ENCODE results near the gene RAP1A.
"Not testable (repeated sequence)": the region's sequence is repeated elsewhere in the genome, so short reads cannot be mapped to it uniquely, and the experiment has no call there.

RAP1A gene

DNA sequence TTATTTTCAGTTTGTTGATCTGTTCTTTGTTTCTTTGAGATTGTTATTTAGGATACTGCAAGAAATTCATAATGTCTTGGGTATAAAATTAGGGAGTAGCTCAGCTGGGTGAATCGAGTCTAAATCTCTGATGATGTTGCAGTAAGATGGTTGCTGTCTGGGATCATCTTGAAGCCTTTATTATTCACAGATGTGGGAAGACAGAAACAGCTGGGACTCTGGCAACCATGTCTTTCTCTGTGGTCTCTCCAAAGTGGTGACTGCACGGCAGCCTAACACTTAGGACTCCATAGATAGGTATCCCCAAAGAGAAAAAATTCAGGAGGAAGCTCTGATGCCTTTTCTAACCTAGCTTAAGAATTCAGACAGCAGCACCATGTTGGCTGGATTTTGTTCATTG is 52.7 kb downstream of the RAP1A start:
- DNase-seq = no peak

DNA sequence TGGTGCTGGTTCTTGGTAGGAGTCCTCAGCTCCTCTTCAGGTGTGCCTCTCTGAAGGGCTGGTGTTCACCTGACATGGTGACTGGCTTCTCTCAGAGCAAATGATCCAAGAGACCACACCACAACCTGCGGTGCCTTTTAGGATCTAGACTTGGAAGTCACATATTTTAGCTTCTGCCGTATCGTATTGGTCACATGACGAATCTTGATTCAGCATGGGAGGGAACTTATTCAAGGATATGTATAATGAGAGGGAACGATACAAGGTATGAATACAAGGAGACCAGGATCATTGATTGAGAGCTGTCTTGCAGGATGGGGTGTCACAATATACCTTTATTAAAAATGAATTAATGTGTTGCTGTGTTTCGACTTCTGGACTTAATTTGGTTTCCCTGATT is 58.0 kb downstream of the RAP1A start:
- DNase-seq = no peak

DNA sequence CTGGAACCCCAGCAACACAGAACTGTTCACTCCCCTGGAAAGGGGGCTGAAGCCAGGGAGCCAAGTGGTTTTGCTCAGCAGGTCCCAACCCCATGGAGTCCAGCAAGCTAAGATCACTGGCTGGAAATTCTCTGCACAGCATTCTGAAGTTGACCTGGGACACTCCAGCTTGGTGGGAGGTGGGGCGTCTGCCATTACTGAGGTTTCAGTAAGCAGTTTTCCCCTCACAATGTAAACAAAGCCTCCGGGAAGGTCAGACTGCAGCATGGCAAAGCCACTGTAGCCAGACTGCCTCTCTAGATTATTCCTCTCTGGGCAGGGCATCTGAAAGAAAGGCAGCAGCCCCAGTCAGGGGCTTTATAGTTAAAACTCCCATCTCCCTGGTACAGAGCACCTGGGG is 60.0 kb downstream of the RAP1A start:
- no peak for DNase-seq

DNA sequence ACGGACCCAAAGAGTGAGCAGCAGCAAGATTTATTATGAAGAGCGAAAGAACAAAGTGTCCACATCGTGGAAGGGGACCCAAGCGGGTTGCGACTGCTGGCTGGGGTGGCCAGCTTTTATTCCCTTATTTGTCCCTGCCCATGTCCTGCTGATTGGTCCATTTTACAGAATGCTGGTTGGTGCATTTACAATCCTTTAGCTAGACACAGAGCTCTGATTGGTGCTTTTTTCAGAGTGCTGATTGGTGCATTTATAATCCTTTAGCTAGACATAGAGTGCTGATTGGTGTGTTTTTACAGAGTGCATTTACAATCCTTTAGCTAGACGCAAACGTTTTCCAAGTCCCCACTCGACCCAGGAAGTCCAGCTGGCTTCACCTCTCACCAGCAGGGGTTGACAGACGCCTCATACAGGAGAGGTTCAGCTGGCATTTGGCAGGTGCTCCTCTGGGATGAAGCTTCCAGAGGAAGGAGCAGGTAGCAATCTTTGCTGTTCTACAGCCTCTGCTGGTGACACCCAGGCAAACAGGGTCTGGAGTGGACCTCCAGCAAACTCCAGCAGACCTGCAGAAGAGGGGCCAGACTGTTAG is 60.7 kb downstream of the RAP1A start:
- not testable (repeated sequence) for DNase-seq

DNA sequence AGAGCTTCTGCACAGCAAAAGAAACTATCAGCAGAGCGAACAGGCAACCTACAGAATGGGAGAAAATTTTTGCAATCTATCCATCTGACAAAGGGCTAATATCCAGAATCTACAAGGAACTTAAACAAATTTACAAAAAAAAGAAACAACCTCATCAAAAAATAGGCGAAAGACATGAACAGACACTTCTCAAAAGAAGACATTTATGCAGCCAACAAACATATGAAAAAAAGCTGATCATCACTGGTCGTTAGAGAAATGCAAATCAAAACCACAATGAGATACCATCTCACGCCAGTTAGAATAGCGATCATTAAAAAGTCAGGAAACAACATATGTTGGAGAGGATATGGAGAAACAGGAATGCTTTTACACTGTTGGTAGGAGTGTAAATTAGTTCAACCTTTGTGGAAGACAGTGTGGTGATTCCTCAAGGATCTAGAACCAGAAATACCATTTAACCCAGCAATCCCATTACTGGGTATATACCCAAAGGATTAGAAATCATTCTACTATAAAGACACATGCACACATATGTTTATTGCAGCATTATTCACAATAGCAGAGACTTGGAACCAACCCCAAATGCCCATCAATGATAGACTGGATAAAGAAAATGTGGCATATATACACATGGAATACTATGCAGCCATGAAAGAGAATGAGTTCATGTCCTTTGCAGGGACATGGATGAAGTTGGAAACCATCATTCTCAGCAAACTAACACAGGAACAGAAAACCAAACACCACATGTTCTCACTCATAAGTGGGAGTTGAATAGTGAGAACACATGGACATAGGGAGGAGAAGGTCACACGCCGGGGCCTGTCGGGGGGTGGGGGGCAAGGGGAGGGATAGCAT is 65.9 kb downstream of the RAP1A start:
- not testable (repeated sequence) for DNase-seq

DNA sequence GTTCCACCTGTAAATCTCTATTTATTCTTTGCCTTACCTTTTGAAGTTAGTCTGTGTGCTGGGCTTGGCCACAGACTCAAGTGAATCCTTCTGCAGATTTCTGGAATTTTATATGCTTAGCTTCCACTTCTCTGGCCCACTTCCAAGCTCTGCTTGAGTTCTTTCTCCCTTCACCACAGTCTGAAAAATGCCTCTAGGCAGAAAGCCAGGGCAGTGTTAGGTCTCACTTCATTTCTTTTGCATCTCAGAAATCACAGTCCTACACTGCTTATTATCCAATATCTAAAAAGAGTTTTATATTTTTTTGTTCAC is 70.7 kb downstream of the RAP1A start:
- no peak for DNase-seq

DNA sequence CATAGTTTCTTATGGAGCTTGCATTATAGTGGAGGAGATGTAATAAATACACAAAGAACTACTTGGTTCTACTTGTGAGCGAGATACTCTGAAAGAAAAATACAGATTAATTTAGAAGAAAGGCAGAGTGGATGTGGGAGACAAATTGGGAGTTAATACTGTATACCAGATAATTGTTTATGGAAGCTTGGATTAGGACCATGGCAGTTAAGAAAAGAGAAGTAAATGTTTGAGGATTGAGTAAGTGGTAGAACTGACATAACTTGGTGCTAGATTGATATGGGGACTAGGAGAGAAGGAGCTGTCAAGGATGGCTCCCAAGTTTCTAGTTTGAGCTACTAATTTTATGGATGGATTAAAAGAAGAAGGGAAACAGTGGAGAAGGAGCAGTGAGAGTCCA is 72.3 kb downstream of the RAP1A start:
- no peak for DNase-seq

DNA sequence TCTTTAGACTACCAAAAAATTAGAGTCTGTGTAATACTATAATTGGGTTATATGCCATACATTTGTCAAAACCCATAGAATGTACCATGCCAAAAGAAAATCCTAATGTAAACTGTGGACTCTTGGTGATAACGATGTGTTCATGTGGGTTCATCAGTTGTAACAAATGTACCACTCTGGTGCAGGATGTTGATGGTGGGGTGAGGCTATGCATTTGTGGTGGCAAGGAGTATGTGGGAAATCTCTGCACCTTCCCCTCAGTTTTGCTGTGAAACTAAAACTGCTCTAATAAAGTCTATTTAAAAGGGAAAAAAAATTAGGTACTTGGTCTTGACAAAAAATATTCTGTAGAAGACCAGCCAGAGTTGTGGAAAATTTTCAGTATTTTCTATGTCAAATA is 76.2 kb downstream of the RAP1A start:
- DNase-seq = no peak

DNA sequence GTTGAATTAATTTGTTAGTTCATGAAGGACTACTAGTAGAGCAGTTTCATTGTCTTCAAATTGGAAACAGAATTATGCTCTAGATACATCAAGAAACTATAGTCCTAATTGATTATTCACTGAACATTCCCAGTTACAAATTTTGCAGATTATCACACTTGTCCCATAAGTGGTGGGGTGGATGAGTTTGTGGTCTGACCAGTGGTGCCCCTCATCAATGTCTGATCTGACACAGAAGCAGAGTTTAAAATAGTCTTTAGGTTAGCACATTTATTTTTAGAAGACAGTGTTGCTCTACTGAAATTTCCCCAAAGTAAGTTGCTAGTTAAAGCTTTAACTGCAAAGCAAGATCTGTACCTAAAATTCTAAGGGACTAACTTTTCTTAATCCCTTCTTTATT is 76.7 kb downstream of the RAP1A start:
- DNase-seq = no peak

DNA sequence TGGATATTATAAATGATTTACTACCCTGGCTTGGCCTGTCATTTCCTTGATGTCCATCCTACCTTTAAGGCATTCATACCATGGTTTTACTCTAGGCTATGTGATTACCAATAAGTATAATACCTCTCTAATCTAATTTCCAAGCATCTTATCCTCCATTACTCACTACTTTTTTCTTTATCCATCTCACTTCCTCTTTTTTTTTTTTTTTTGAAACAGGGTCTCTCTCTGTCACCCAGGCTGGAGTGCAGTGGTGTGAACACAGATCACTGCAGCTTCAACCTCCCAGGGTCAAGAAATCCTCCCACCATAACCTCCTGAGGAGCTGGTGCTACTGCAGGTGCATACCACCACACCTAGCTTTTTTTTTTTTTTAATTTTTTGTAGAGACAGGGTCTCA is 79.7 kb downstream of the RAP1A start:
- DNase-seq = no peak

DNA sequence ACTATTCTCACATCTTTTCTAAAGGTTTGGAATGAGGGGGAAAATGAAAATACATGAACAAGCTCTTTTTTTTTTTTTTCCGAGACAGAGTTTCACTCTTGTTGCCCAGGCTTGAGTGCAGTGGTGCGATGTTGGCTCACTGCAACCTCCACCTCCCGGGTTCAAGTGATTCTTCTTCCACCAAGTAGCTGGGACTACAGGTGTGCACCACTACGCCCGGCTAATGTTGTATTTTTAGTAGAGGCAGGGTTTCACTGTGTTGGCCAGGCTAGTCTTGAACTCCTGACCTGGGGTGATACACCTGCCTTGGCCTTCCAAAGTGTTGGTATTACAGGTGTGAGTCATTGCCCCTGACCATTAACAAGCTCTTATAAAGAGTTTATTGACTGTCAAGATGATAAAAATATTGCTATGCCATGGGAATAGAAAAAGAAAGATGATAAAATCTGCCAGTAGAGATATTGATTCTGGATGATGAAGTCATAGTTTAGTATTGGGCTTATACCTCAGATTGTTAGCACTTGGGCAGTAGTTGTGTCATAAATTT is 83.0 kb downstream of the RAP1A start:
- DNase-seq = no peak

DNA sequence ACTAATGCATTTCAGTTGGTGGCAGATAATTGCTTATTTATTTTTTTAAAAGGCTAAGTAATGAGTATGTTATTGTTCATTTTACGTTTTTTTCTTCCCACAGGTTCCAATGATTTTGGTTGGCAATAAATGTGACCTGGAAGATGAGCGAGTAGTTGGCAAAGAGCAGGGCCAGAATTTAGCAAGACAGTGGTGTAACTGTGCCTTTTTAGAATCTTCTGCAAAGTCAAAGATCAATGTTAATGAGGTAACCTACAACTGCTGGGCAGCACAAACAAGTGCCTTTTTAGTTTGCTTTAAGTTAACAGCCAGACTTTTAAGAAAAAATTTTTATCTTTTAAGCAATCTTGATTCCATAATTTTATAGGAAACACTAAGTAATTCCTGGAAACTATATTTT is 84.7 kb downstream of the RAP1A start:
- DNase-seq = no peak

DNA sequence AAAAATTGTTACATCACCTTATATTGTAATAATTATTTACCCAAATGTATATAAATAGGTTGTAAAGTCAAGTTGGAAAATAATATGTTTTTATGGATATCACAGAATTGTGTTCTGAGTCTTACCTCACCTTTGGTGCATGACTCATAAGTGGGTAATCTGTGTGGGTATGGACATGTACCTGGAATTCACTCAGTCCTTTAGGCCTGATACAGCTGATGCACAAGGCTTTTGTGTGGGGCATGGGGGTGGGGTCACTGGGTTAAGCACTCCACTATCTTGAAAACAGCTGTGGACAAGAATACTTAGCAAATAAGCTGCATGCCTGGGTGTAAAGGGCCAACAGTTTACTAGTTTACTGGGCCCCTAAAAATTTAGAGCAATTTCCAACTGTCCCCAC is 85.2 kb downstream of the RAP1A start:
- no peak for DNase-seq

DNA sequence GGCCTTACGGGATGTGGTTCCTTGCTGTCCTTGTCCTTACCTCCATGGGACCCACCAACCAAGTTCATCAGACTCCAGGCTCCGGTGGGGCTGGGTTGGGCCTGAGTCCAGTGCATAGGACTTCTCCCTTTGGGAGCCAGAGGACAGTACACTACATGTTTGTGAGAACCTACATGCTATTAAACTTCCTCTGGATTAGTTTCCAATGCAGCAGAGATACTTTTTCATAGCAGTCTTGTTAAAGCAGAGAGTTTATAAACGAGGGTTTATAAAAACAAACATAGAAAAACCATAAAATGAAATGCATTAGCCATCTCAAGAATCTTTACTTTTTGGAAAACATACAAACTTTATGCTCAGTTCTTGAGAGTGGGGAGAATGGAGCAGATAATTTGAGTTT is 86.3 kb downstream of the RAP1A start:
- no peak for DNase-seq

DNA sequence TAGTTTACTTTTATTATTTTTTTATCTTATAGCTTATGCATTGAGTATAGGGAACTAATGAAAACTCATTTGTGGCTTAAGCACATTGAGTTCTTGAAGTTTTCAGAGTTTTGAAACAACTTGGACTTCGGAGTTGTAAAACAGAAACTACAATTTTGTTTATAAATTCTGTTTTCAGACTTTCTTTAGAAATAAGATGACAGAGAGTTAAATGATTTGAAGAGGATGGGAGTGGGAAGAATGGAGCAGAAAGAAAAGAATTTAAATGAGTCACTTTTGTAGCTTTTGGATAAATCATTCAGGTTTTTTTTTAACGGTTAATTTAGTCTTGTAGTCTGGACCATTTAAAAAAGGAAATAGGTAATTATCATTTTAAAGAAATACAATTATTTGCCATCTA is 87.3 kb downstream of the RAP1A start:
- DNase-seq = no peak

DNA sequence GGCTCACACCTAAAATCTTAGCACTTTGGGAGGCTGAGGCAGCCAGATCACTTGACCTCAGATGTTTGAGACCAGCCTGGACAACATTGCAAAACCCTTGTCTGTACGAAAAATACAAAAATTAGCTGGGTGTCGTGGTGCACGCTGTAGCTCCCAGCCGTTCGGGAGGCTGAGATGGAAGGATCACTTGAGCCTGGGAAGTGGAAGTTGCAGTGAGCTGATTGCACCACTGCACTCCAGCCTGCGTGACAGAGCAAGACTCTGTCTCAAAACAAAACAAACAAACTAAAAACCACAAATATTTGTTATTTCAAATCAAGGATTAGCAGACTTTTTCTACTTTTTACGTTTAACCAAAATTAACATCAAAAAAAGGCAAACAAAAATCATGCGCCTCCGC is 88.3 kb downstream of the RAP1A start:
- DNase-seq = no peak

DNA sequence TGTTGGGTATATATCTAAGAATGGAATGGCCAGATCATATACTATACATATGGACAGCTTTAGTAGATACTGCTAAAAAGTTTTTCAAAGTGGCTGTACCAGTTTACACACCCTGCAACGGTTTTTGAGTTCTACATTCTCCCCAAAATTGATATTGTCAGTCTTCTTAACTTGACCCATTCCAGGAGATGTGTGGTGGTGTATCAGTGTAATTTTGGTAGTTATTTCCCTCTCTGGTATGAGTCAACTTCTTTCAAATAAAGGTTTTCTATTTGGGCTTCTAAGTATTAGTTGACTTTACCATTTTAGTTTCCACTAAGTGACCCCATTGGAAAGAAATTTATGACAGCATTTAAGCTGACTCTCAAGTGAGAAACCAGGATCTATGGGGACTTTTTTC is 90.4 kb downstream of the RAP1A start:
- DNase-seq = no peak

DNA sequence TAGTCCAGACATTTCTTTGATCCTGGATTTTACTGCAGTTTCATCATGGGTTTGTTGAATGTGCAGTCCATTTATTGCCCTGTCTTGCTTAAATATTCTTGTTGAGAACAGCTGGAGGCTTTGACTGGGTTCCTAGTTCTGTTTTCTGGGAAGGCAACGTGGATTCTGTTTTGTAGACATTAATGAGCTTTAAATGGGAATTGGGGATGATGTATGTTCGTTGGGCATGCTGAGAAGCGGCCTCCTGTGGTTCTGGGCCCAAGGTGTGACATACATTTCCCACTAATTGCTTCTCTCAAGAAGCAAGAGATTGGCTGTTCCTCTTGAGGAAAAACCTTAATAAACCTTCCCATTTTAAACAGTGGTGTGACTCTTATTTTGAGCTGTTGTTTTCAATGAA is 96.7 kb downstream of the RAP1A start:
- DNase-seq = no peak

DNA sequence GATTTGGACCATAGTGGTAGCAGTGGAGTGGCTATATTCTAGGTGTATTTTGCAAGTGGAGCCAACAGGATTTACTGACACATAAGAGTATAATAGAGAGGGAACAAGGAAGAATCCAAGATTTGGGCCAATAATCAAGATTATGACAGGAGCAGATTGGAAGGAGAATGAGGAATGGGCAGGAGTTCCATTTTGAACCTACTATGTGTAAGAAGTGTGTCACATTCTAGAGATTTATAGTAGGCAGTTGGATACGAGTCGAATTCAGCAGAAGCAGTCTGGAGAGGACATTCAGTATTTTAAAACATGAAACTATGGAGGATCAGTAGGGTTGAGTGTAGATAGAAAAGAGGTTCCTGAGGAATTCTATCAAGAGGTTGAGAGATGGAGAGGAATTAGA is 97.9 kb downstream of the RAP1A start:
- no peak for DNase-seq

DNA sequence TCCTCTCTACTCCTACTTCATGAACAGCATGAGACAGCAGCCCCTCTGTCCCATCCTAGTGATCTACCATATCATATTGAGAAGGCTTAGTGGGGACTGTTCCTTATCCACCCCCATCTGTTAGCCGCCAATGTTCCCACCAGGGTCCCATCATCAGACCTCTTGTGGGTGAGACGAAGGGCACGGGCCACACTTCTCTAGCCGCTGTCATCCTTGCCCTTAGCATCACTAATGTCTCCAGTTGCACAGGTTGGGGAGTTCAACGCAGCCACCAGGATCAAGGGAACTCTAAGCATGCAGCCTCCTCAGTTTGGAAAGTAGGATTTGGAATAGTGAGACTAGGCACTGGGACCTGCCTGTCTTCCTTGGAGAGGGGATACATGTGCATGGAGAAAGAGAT is 99.5 kb downstream of the RAP1A start:
- DNase-seq = no peak

DNA sequence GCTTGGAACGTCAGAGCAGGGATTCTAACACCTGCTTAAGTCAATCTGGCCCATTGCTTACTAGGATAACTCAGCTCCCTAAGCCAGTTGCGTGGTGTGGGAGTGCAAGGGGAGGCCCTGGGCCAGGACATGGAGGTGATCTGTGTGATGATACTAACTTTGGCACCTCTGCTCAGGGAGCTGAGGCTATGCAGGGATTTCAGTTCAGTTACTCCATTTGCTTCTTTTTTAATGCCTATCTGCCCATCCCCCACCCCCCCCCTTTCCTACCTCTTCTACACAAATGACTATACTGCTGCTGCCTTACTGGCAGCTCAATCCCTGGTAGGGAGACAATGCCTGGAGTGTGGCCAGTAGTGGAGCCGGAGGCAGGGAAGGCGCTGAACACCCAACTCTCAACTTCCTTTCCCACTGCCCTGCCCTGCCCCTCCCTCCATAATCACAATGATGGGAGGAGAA is 100.1 kb downstream of the RAP1A start:
- DNase-seq = no peak

DNA sequence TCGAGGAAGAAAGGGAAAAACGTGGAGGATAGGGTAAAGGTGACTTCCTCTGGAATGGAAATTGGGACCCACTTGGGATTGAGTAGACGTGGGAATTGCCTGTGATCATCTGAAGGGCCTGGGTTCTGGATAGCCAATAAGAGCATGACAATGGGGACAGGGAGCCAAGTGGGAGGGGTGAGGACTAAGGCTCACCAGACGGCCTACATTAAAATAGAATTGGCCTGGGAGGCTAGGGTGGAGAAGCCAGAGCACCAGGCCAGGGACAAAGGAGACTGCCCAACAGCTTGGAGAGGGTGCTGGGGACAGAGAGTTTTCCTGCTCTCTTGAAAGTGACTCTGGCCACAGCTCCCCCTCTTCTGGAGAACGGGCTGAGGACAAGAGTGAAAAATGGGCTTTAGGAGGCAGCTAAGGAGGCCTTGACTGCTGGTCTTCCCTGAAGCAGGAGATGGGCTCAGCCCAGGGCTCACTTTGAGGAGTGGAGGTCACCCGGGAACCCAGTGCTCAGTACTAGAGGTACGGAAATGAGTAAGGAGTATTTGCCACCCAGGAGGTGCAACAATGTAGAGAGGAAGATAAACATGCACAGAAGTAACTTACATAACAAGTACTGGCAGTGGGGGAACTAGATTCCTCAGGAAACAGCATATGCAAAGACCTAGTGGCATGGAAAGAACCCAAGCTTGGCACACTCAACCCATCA is 100.8 kb downstream of the RAP1A start:
- DNase-seq = no peak

DNA sequence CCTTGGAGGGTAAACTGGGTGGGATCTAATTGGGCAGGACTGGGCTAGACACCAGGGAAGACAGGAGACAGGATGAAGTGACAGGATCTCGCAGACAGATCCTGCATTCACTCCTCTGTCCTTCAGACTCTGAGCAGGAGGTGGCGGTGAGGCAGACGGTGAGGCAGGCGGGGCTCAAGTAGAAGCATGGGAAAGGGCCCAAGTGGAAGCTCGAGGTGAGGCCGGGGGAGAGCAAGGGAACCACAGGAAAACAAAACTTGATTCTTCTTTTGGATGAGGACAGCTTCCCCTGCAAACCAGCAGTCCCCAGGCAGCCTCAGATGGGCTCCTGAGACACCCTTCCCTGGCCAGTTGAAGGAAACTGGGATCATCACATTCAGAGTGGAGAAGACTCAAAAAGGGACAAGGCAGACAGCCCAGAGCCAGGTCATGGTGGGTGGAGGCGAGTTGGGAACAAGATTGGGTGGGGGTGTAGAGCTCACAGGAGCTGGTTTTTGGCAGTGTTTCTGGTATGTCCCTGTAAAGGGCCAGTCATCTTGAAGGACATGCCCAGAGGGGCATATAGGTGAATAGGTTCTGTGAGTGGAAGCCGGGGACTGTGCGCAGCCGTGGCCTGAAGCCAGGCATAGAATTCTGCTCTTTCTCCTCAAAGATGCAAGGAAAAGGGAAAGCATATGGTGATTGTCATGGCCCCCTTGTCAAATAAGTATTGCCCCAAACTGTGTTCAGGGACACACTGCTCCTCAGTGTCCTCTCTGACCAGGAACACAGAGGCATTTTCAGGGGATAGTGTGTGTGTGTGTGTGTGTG is 101.6 kb downstream of the RAP1A start:
- DNase-seq = no peak
